Measurements from ENCODE around the gene MYH8.

The MYH8 gene

GRCh38 chr17:10421900-10422542 lies at the start of gene MYH8:
Gene MYH8 (minus strand): TSS chr17:10421950. CDS start chr17:10420227, 1,723 bp downstream.
- no peak within 1 kb of the TSS for H3K4me3 ChIP-seq (ENCODE audit: low read depth, low read length)
- TF ChIP-seq CTCF (IDR thresholded peaks at IDR 0.05; ENCODE audit: low read depth, low read length) = no peak

GRCh38 chr17:10469459-10469858 lies 47.7 kb upstream of the MYH8 start, which contains the start of gene MYH4:
Gene MYH4 (minus strand): TSS chr17:10469559. CDS start chr17:10466745, 2,814 bp downstream.
- no peak for TF ChIP-seq CTCF (IDR thresholded peaks at IDR 0.05; ENCODE audit: low read depth, low read length)

GRCh38 chr17:10463402-10463801 lies 41.7 kb upstream of the MYH8 start:
- TF ChIP-seq CTCF (IDR thresholded peaks at IDR 0.05; ENCODE audit: low read depth, low read length) = no peak
- no peak overlapping the region for H3K4me3 ChIP-seq (ENCODE audit: low read depth, low read length)

More at GRCh38 chr17:10469459-10469858, 47.7 kb upstream of the MYH8 start, which contains the start of gene MYH4:
- no peak within 1 kb of the TSS for H3K4me3 ChIP-seq (ENCODE audit: low read depth, low read length)

GRCh38 chr17:10460062-10460461 lies 38.3 kb upstream of the MYH8 start:
- no peak overlapping the region for H3K4me3 ChIP-seq (ENCODE audit: low read depth, low read length)
- TF ChIP-seq CTCF (IDR thresholded peaks at IDR 0.05; ENCODE audit: low read depth, low read length) = no peak

- TF ChIP-seq CTCF (IDR thresholded peaks at IDR 0.05; ENCODE audit: low read depth, low read length) = no peak
- H3K4me3 ChIP-seq (ENCODE audit: low read depth, low read length) = no peak overlapping the region
Measured at GRCh38 chr17:10458701-10459100, 37.0 kb upstream of the MYH8 start.

GRCh38 chr17:10457952-10458351 lies 36.2 kb upstream of the MYH8 start:
- H3K4me3 ChIP-seq (ENCODE audit: low read depth, low read length) = no peak overlapping the region
- TF ChIP-seq CTCF (IDR thresholded peaks at IDR 0.05; ENCODE audit: low read depth, low read length) = no peak

- no peak for TF ChIP-seq CTCF (IDR thresholded peaks at IDR 0.05; ENCODE audit: low read depth, low read length)
- no peak overlapping the region for H3K4me3 ChIP-seq (ENCODE audit: low read depth, low read length)
Measured at GRCh38 chr17:10447026-10447931, 25.5 kb upstream of the MYH8 start.
